SK-N-SH treated with all-trans-retinoic acid at 6 μM for 48 hours (cell line): ENCODE data around the gene HELZ.
"Not testable (repeated sequence)": the region's sequence is repeated elsewhere in the genome, so short reads cannot be mapped to it uniquely, and the experiment has no call there.

ENCODE experiments used
- ATAC-seq: fragments of 200-7000 bp; cut with Tn5 transposase; 3 replicates; pipeline ENCODE4 v1.9.1; 2020; ENCODE audit warnings: mild to moderate bottlenecking, moderate library complexity
- ARNTL ChIP-seq: fragments of 450-650 bp; formaldehyde crosslinking; IDR thresholded peaks from 2 replicates; pipeline ENCODE4 v1.5.0; 2020; ENCODE audit warnings: low read depth, mild to moderate bottlenecking, moderate library complexity, borderline replicate concordance
- BACH2 ChIP-seq: fragments of 250-450 bp; sonication (Bioruptor Pico); IDR thresholded peaks from 2 replicates; pipeline ENCODE4 v1.9.0; 2021; ENCODE audit warnings: mild to moderate bottlenecking, borderline replicate concordance
- CSDC2 ChIP-seq: fragments of 250-450 bp; sonication (Bioruptor Pico); IDR thresholded peaks from 2 replicates; pipeline ENCODE4 v1.5.0; 2020; ENCODE audit warnings: mild to moderate bottlenecking, moderate library complexity
- CSRNP3 ChIP-seq: fragments of 250-450 bp; sonication (Bioruptor Pico); IDR thresholded peaks from 2 replicates; pipeline ENCODE4 v1.5.1; 2021; ENCODE audit warnings: mild to moderate bottlenecking, moderate library complexity
- ESRRG ChIP-seq: fragments of 250-450 bp; sonication (Bioruptor Pico); IDR thresholded peaks from 2 replicates; pipeline ENCODE4 v1.6.1; 2021; ENCODE audit warnings: mild to moderate bottlenecking
- GLIS3 ChIP-seq: fragments of 250-450 bp; sonication (Bioruptor Pico); IDR thresholded peaks from 2 replicates; pipeline ENCODE4 v1.5.0; 2020; ENCODE audit warnings: mild to moderate bottlenecking, moderate library complexity
- ISL1 ChIP-seq: fragments of 250-450 bp; sonication (Bioruptor Pico); IDR thresholded peaks from 2 replicates; pipeline ENCODE4 v2.1.2; 2022; ENCODE audit warnings: mild to moderate bottlenecking, moderate library complexity
- OSR1 ChIP-seq: fragments of 250-450 bp; sonication (Bioruptor Pico); IDR thresholded peaks from 2 replicates; pipeline ENCODE4 v1.8.0; 2022; ENCODE audit warnings: moderate library complexity, mild to moderate bottlenecking, inconsistent platforms
- PATZ1 ChIP-seq: fragments of 250-450 bp; sonication (Bioruptor Pico); IDR thresholded peaks from 2 replicates; pipeline ENCODE4 v1.8.0; 2020; ENCODE audit warnings: mild to moderate bottlenecking, moderate library complexity, borderline replicate concordance
- PPARA ChIP-seq: fragments of 250-450 bp; sonication (Bioruptor Pico); IDR thresholded peaks from 2 replicates; pipeline ENCODE4 v1.5.0; 2020; ENCODE audit warnings: mild to moderate bottlenecking, borderline replicate concordance
- RARB ChIP-seq: fragments of 250-450 bp; sonication (Bioruptor Pico); IDR thresholded peaks from 2 replicates; pipeline ENCODE4 v1.8.0; 2021; ENCODE audit warnings: mild to moderate bottlenecking, moderate library complexity
- SNAI2 ChIP-seq: fragments of 250-450 bp; sonication (Bioruptor Pico); IDR thresholded peaks from 2 replicates; pipeline ENCODE4 v1.5.0; 2020; ENCODE audit warnings: mild to moderate bottlenecking, moderate library complexity
- TCF4 ChIP-seq: fragments of 250-450 bp; sonication (Bioruptor Pico); IDR thresholded peaks from 2 replicates; pipeline ENCODE4 v1.8.0; 2021; ENCODE audit warnings: mild to moderate bottlenecking, moderate library complexity, borderline replicate concordance
- TSHZ2 ChIP-seq: fragments of 250-450 bp; sonication (Bioruptor Pico); IDR thresholded peaks from 2 replicates; pipeline ENCODE4 v1.5.0; 2020; ENCODE audit warnings: mild to moderate bottlenecking, moderate library complexity
- ZFP3 ChIP-seq: fragments of 250-450 bp; sonication (Bioruptor Pico); IDR thresholded peaks from 2 replicates; pipeline ENCODE4 v1.5.0; 2020; ENCODE audit warnings: mild to moderate bottlenecking, moderate library complexity
- ZFP30 ChIP-seq: fragments of 450-650 bp; formaldehyde crosslinking; IDR thresholded peaks from 2 replicates; pipeline ENCODE4 v1.5.0; 2022; ENCODE audit warnings: mild to moderate bottlenecking, moderate library complexity
- ZNF565 ChIP-seq: fragments of 450-650 bp; formaldehyde crosslinking; conservative IDR thresholded peaks from 2 replicates; pipeline ENCODE4 v1.5.0; 2020; ENCODE audit warnings: low read depth, mild to moderate bottlenecking, moderate library complexity
- ZNF70 ChIP-seq: fragments of 450-650 bp; formaldehyde crosslinking; IDR thresholded peaks from 2 replicates; pipeline ENCODE4 v1.5.0; 2020; ENCODE audit warnings: mild to moderate bottlenecking, moderate library complexity
- ZNF8 ChIP-seq: fragments of 450-650 bp; formaldehyde crosslinking; IDR thresholded peaks from 2 replicates; pipeline ENCODE4 v1.5.0; 2020; ENCODE audit warnings: mild to moderate bottlenecking, moderate library complexity
- TF ChIP-seq, protein P1 (sequence below): fragments of 250-450 bp; sonication (Bioruptor Pico); IDR thresholded peaks from 2 replicates; pipeline ENCODE4 v1.8.0; 2021; ENCODE audit warnings: low read depth, mild to moderate bottlenecking, moderate library complexity, borderline replicate concordance
- TF ChIP-seq, protein P2 (sequence below): fragments of 250-450 bp; sonication (Bioruptor Pico); IDR thresholded peaks from 2 replicates; pipeline ENCODE4 v1.5.1; 2020; ENCODE audit warnings: low read depth, mild to moderate bottlenecking, moderate library complexity

The HELZ gene

DNA sequence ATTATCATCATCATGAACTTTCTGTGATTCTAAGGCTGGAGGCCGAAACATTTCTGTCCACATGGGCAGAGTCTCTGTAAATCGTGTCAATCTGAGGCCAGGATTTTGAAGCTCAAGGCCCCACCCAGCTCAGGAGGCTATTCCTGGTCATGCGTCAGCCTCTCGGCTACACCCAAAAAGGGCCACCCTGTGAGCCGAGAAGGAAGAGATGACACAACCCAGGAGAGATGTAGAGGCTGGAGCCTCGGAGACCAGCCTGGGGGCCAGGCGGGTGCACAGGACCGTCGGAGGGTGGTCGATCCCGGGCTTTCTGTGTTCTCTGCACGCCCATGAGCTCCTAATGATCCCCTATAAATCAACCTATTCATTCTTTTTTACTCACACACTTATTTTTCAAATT is 201.7 kb downstream of the HELZ start:
- TF ChIP-seq BACH2 (CRISPR knock-in tag) (no peak), GLIS3 (CRISPR knock-in tag) (no peak)
- TF ChIP-seq, all 23 proteins: peak for 0
- no peak for ATAC-seq

- ATAC-seq = no peak
- TF ChIP-seq ZFP30 (CRISPR knock-in tag) (no peak), PATZ1 (CRISPR knock-in tag) (no peak), ARNTL (CRISPR knock-in tag) (no peak), ZNF70 (CRISPR knock-in tag) (no peak), PPARA (CRISPR knock-in tag) (no peak), CSDC2 (CRISPR knock-in tag) (no peak), ESRRG (CRISPR knock-in tag) (no peak)
- TF ChIP-seq, protein P1, sequence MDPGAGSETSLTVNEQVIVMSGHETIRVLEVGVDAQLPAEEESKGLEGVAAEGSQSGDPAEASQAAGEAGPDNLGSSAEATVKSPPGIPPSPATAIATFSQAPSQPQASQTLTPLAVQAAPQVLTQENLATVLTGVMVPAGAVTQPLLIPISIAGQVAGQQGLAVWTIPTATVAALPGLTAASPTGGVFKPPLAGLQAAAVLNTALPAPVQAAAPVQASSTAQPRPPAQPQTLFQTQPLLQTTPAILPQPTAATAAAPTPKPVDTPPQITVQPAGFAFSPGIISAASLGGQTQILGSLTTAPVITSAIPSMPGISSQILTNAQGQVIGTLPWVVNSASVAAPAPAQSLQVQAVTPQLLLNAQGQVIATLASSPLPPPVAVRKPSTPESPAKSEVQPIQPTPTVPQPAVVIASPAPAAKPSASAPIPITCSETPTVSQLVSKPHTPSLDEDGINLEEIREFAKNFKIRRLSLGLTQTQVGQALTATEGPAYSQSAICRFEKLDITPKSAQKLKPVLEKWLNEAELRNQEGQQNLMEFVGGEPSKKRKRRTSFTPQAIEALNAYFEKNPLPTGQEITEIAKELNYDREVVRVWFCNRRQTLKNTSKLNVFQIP = no peak
- TF ChIP-seq, protein P2, sequence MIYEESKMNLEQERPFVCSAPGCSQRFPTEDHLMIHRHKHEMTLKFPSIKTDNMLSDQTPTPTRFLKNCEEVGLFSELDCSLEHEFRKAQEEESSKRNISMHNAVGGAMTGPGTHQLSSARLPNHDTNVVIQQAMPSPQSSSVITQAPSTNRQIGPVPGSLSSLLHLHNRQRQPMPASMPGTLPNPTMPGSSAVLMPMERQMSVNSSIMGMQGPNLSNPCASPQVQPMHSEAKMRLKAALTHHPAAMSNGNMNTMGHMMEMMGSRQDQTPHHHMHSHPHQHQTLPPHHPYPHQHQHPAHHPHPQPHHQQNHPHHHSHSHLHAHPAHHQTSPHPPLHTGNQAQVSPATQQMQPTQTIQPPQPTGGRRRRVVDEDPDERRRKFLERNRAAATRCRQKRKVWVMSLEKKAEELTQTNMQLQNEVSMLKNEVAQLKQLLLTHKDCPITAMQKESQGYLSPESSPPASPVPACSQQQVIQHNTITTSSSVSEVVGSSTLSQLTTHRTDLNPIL (CRISPR knock-in tag) = no peak
These were observed 202.8 kb downstream of the HELZ start for GRCh38 chr17:67041941-67042899.

GRCh38 chr17:67041531-67041930 is 203.5 kb downstream of the HELZ start:
- ATAC-seq = no peak
- TF ChIP-seq ISL1 (CRISPR knock-in tag) (no peak), OSR1 (CRISPR knock-in tag) (no peak), TCF4 (no peak), CSRNP3 (CRISPR knock-in tag) (no peak), ZNF8 (CRISPR knock-in tag) (no peak), SNAI2 (CRISPR knock-in tag) (no peak), ZNF565 (CRISPR knock-in tag) (no peak), ZNF70 (CRISPR knock-in tag) (no peak), GLIS3 (CRISPR knock-in tag) (no peak), ESRRG (CRISPR knock-in tag) (no peak), ZFP3 (CRISPR knock-in tag) (no peak), PATZ1 (CRISPR knock-in tag) (no peak), CSDC2 (CRISPR knock-in tag) (no peak), TSHZ2 (no peak), PPARA (CRISPR knock-in tag) (no peak), ARNTL (CRISPR knock-in tag) (no peak), RARB (no peak)
- TF ChIP-seq, protein P1 = no peak
- TF ChIP-seq, protein P2 (CRISPR knock-in tag) = no peak

GRCh38 chr17:67041119-67041518 is 203.9 kb downstream of the HELZ start:
- not testable (repeated sequence) for ATAC-seq
